Epithelial cell of alveolus of lung (primary cell): ENCODE data around the gene POGZ. TPM values are rescaled to one million over a fixed set of nuclear protein-coding genes. Genes with fewer than 3 reads are reported as not detected.

Source experiments
- total RNA-seq: library from RNA; depleted of rRNA; stranded (reverse); fragments of >200 nt; gene quantifications from 2 replicates; pipeline ENCODE4 v1.2.1, GENCODE V29; 2015

POGZ gene
- total RNA-seq, result 16.3 and 29.4 TPM in 2 replicates

GRCh38 chr1:151459331-151460046, at the start of gene POGZ:
TSS of gene POGZ (minus strand) at chr1:151459494. CDS start at chr1:151442204, 17,290 bp downstream.

GRCh38 chr1:151399324-151400171, 59.7 kb downstream of the POGZ start, which contains the start of gene PSMB4:
TSS of gene PSMB4 (plus strand) at chr1:151399573. CDS start at chr1:151399588, 15 bp downstream.

GRCh38 chr1:151372058-151372934, 87.0 kb downstream of the POGZ start, which contains the start of gene SELENBP1:
TSS of gene SELENBP1 (minus strand) at chr1:151372705. CDS start at chr1:151372641, 64 bp downstream.

Other genes with a start within 250 kb of the POGZ start
- 124 and 156 TPM in 2 replicates for gene PSMD4, start 204.8 kb downstream of the POGZ start, total RNA-seq
- 17.6 and 29.0 TPM in 2 replicates for gene ZNF687, start 177.2 kb downstream of the POGZ start, total RNA-seq
- gene PI4KB, start 132.1 kb downstream of the POGZ start, total RNA-seq, result 48.6 and 60.4 TPM in 2 replicates
- gene RFX5, start 112.2 kb downstream of the POGZ start, total RNA-seq, result 22.2 and 25.4 TPM in 2 replicates
- gene SELENBP1, start 86.8 kb downstream of the POGZ start, total RNA-seq, result 27.0 and 118 TPM in 2 replicates
- 331 and 344 TPM in 2 replicates for gene PSMB4, start 59.9 kb downstream of the POGZ start, total RNA-seq
- 0.52 TPM in 1 of 2 replicates, not detected in the other for gene CGN, start 51.9 kb upstream of the POGZ start, total RNA-seq
- gene TUFT1, start 80.8 kb upstream of the POGZ start, total RNA-seq, result 2.3 and 6.2 TPM in 2 replicates
- gene SNX27, start 152.6 kb upstream of the POGZ start, total RNA-seq, result 13.8 and 20.5 TPM in 2 replicates